HepG2 (cell line): ENCODE data around the gene XIAP. TPM values are rescaled to one million over a fixed set of nuclear protein-coding genes. Genes with fewer than 3 reads are reported as not detected.
A peak's percentile ranks its signal among the peaks of the same experiment; 100 is the strongest.

ENCODE experiments used
- ATAC-seq: fragments of 200-7000 bp; cut with Tn5 transposase; 3 replicates; pipeline ENCODE4 v1.9.1; 2020; ENCODE audit warnings: mild to moderate bottlenecking, moderate library complexity
- BruUV-seq: library from RNA; stranded (reverse); fragments of 400-500 nt; replicated peaks from 2 replicates; lab custom pipeline; 2021; lab: Mats Ljungman, UMichigan
- CTCF ChIA-PET: fragments of 300-600 bp; formaldehyde crosslinking; extraction: SDS; loops from one replicate; lab custom pipeline; 2021; ENCODE audit warnings: low total read pairs, inconsistent platforms, low intra/inter-chr PET ratio; lab: Yijun Ruan, JAX
- POLR2A ChIA-PET: fragments of 350-600 bp; sonication (Branson Sonifier 250); formaldehyde crosslinking; loops from one replicate; lab custom pipeline; 2020; ENCODE audit warnings: antibody characterized with exemption, inconsistent platforms; lab: Yijun Ruan, JAX
- DNase-seq: peaks from one replicate; pipeline ENCODE4 v3.0.0-alpha.2; 2015; ENCODE audit warnings: low spot score
- FAIRE-seq: peaks from 3 replicates; lab custom pipeline; 2011; peaks lifted over from hg19 to GRCh38; lab: Jason Lieb, UNC
- H2AFZ ChIP-seq: one replicate; pipeline ENCODE4 v1.6.1; 2011; ENCODE audit warnings: low read length, inconsistent platforms
- H3K27ac ChIP-seq: fragments of 300-600 bp; 3 replicates; pipeline ENCODE4 v1.8.0; 2011; ENCODE audit warnings: mixed run types, mild to moderate bottlenecking, mixed read lengths, low read length, inconsistent platforms; ENCODE audit not compliant: insufficient read depth; ENCODE audit errors: extremely low read length
- H3K27me3 ChIP-seq, 2 experiments: fragments of 200-600 bp in 1 of 2; 2 replicates in 1 of 2; 3 replicates in 1 of 2; pipeline versions ENCODE4 v1.6.0 to v1.8.0; 2011; ENCODE audit warnings: low read length in 2 of 2, mild to moderate bottlenecking in 2 of 2, moderate library complexity in 2 of 2, inconsistent platforms in 1 of 2; ENCODE audit not compliant: insufficient read depth in 2 of 2, control insufficient read depth in 1 of 2
- H3K36me3 ChIP-seq, 2 experiments: fragments of 200-600 bp in 1 of 2; replicated peaks in 1 of 2; 2 replicates in 1 of 2; 3 replicates in 1 of 2; pipeline versions ENCODE4 v1.5.1 to v1.8.0; 2011; ENCODE audit warnings: low read length in 2 of 2, inconsistent platforms in 1 of 2; ENCODE audit not compliant: insufficient read depth in 2 of 2, control insufficient read depth in 1 of 2
- H3K4me1 ChIP-seq: 2 replicates; pipeline ENCODE4 v1.5.1; 2012; ENCODE audit warnings: low read length, inconsistent platforms; ENCODE audit not compliant: insufficient read depth
- H3K4me2 ChIP-seq: 2 replicates; pipeline ENCODE4 v1.6.0; 2011; ENCODE audit warnings: low read depth, low read length, inconsistent platforms
- H3K4me3 ChIP-seq, 3 experiments: fragments of 200-600 bp in 1 of 3; sonication (generic), shearing (Covaris generic) in 1 of 3; replicated peaks in 1 of 3; 2 replicates each; pipeline ENCODE4 v1.5.1; 2011 to 2016; ENCODE audit warnings: low read length in 3 of 3, inconsistent platforms in 2 of 3, low read depth in 2 of 3, mild to moderate bottlenecking in 2 of 3, control low read depth in 1 of 3, mixed read lengths in 1 of 3; ENCODE audit not compliant: insufficient read depth in 1 of 3
- H3K79me2 ChIP-seq: one replicate; pipeline ENCODE4 v1.6.1; 2011; ENCODE audit warnings: low read length, inconsistent platforms; ENCODE audit not compliant: insufficient read depth
- H3K9ac ChIP-seq: 2 replicates; pipeline ENCODE4 v1.6.0; 2011; ENCODE audit warnings: mild to moderate bottlenecking, low read depth, low read length, inconsistent platforms; ENCODE audit not compliant: insufficient read depth
- H3K9me3 ChIP-seq: 2 replicates; pipeline ENCODE4 v1.5.1; 2012; ENCODE audit warnings: mild to moderate bottlenecking, low read length
- H4K20me1 ChIP-seq: 2 replicates; pipeline ENCODE4 v1.6.0; 2011; ENCODE audit warnings: inconsistent platforms, mild to moderate bottlenecking, low read length, moderate library complexity; ENCODE audit not compliant: insufficient read depth
- HNF4G ChIP-seq, 2 experiments: sonication (generic) in 1 of 2; formaldehyde crosslinking in 1 of 2; IDR thresholded peaks; 2 replicates each; pipeline versions ENCODE4 v1.4.0 to v1.6.1; 2011 to 2020; ENCODE audit warnings: borderline replicate concordance in 2 of 2, low read depth in 2 of 2, mild to moderate bottlenecking in 2 of 2, low read length in 1 of 2, missing genetic modification reagents in 1 of 2, moderate library complexity in 1 of 2
- RFXAP ChIP-seq: sonication (generic); formaldehyde crosslinking; IDR thresholded peaks from 2 replicates; pipeline ENCODE4 v1.4.0; 2020; ENCODE audit warnings: missing genetic modification reagents, borderline replicate concordance
- SMAD1 ChIP-seq: sonication (generic); formaldehyde crosslinking; IDR thresholded peaks from 2 replicates; pipeline ENCODE4 v1.4.0; 2020; ENCODE audit warnings: missing genetic modification reagents, low read depth, mild to moderate bottlenecking, borderline replicate concordance
- ZNF605 ChIP-seq: sonication (generic); formaldehyde crosslinking; IDR thresholded peaks from 2 replicates; pipeline ENCODE4 v1.8.0; 2022; ENCODE audit warnings: mild to moderate bottlenecking, missing genetic modification reagents
- ZNF724P ChIP-seq: sonication (generic); formaldehyde crosslinking; IDR thresholded peaks from 2 replicates; pipeline ENCODE4 v1.8.0; 2022; ENCODE audit warnings: missing genetic modification reagents, borderline replicate concordance
- ZNF790 ChIP-seq: sonication (generic); formaldehyde crosslinking; IDR thresholded peaks from 2 replicates; pipeline ENCODE4 v1.8.0; 2022; ENCODE audit warnings: missing genetic modification reagents, mild to moderate bottlenecking, borderline replicate concordance
- WGBS: methylation state at CpG from one replicate; pipeline ENCODE4 v1.1.6; 2017; ENCODE audit warnings: low lambda C conversion rate; 5-methylcytosine and 5-hydroxymethylcytosine counted together
- in situ Hi-C: cut with HindIII; loops from 2 replicates; pipeline ENCODE4 v1.10.0; 2017; ENCODE audit warnings: low pct_unique_long_range_greater_than_20kb; ENCODE audit not compliant: extremely low pct_ligation_motif_present
- intact Hi-C: fragments of 100-400 bp; cut with micrococcal nuclease; formaldehyde crosslinking; loops from one replicate; pipeline ENCODE4 v1.10.0; 2022; ENCODE audit not compliant: unreplicated experiment
- polyA plus RNA-seq, 8 experiments: library from polyadenylated mRNA; depleted of rRNA in 3 of 8; stranded (reverse) in 7 of 8; unstranded in 1 of 8; fragments of >200 nt; fragmentation: Illumina TruSeq in 4 of 8; extraction: Trizol in 4 of 8; gene quantifications; 2 replicates each; pipeline versions ENCODE4 v1.2.1 to v1.2.3, GENCODE V29; 2011 to 2016; ENCODE audit warnings: low read depth in 4 of 8, missing spikeins in 1 of 8, mixed read lengths in 1 of 8; ENCODE audit not compliant: insufficient read depth in 1 of 8
- total RNA-seq, 5 experiments: library from RNA; depleted of rRNA; stranded (reverse); fragments of >200 nt; fragmentation: Illumina TruSeq; extraction: Trizol; gene quantifications; 2 replicates each; pipeline ENCODE4 v1.2.3, GENCODE V29; 2016; ENCODE audit warnings: low read depth in 1 of 5
- TF ChIP-seq, protein P1 (sequence below), 2 experiments: IDR thresholded peaks; 2 replicates each; pipeline ENCODE4 v1.6.1; 2011 to 2012; ENCODE audit warnings: low read length in 2 of 2, borderline replicate concordance in 1 of 2, low read depth in 1 of 2, mild to moderate bottlenecking in 1 of 2, moderate library complexity in 1 of 2
- TF ChIP-seq, protein P2 (sequence below), 2 experiments: sonication (generic) in 1 of 2; formaldehyde crosslinking in 1 of 2; IDR thresholded peaks; 2 replicates each; pipeline versions ENCODE4 v1.4.0 to v1.6.1; 2018 to 2020; ENCODE audit warnings: missing genetic modification reagents in 2 of 2, borderline replicate concordance in 1 of 2, low read depth in 1 of 2, mild to moderate bottlenecking in 1 of 2, missing biosample characterization in 1 of 2
- TF ChIP-seq, protein P3 (sequence below): sonication (generic); formaldehyde crosslinking; IDR thresholded peaks from 2 replicates; pipeline ENCODE4 v1.4.0; 2020; ENCODE audit warnings: mild to moderate bottlenecking, missing genetic modification reagents
- TF ChIP-seq, protein P4 (sequence below): sonication (generic); formaldehyde crosslinking; IDR thresholded peaks from 2 replicates; pipeline ENCODE4 v1.5.1; 2020; ENCODE audit warnings: missing genetic modification reagents, mild to moderate bottlenecking, borderline replicate concordance
- TF ChIP-seq, protein P5 (sequence below): sonication (generic); formaldehyde crosslinking; IDR thresholded peaks from 2 replicates; pipeline ENCODE4 v1.8.0; 2022; ENCODE audit warnings: mild to moderate bottlenecking, missing genetic modification reagents, moderate library complexity

Gene XIAP
- total and polyA plus RNA-seq, 2 of the 13 experiments (the other 11 are each of a cell fraction or from before 2014, with no cell fraction given) = 12.9 to 29.5 TPM

DNA sequence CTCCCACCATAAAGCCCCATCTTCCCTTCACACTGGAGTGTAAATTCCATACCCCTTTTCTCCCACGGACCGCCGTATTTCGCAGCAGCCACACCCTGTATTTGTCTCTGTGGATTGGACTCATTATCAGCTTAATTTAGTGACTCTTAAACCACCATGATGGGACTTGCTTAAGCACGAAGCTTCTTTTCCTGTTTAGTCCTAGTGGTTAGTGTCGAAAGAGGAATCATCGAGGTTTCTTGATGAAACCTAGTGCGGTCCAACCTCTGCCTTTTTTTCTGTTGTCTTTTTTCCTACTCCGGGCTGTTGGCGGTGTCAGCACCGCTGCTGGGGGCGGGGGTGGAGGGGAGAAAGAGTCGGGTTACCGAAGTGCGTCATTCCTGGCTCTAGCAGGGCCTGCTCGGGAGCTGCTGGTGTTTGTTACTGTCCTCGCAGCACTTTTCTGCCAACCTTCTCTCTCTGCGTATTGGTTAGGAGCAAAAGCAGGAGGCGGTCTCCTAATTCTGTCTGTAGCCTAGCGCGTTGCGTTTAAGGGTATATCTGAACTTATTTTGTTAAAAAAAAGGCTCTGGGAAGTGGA is 103.0 kb downstream of the XIAP start:
- CTCF ChIA-PET = no interaction called here
- peak overlapping the region; percentile 99 for H3K27ac ChIP-seq
- peaks cover 12% of the 10 kb centered on the region for H4K20me1 ChIP-seq
- DNase-seq = peak; percentile 88
- no TSS peak for BruUV-seq
- H3K9ac ChIP-seq = peak overlapping the region; percentile 84
- H3K36me3 ChIP-seq = no peaks in the 10 kb centered on the region
- no peaks in the 10 kb centered on the region; a peak in 1 of 5 replicates for H3K27me3 ChIP-seq
- POLR2A ChIA-PET = no interaction called here
- intact Hi-C loops = no loop called here
- peak overlapping the region; percentile 75 to 77 (median 76) for H3K4me3 ChIP-seq
- peaks cover 15% of the 10 kb centered on the region for H3K4me1 ChIP-seq
- in situ Hi-C loops = no loop called here
- FAIRE-seq = peak; percentile 67
- H3K9me3 ChIP-seq = no peaks in the 10 kb centered on the region
- H3K4me2 ChIP-seq = peak overlapping the region; percentile 68
- 3% methylated on average over 18 of the region's 22 CpGs for WGBS
- ATAC-seq = peak; percentile 86
- H2AFZ ChIP-seq = no peak overlapping the region
- peaks cover 58% of the 10 kb centered on the region for H3K79me2 ChIP-seq
- TF ChIP-seq SMAD1 (CRISPR knock-in tag) (no peak), RFXAP (CRISPR knock-in tag) (peak; percentile 44; the same call in 1 of the 2 replicates), ZNF790 (CRISPR knock-in tag) (no peak), ZNF724P (CRISPR knock-in tag) (no peak), ZNF605 (no peak), HNF4G (IDR thresholded peaks at IDR 0.05; ENCODE audit: borderline replicate concordance, low read depth, low read length) (no peak), HNF4G (CRISPR knock-in tag; IDR thresholded peaks at IDR 0.05; ENCODE audit: borderline replicate concordance, low read depth) (no peak)
- TF ChIP-seq, protein P1, sequence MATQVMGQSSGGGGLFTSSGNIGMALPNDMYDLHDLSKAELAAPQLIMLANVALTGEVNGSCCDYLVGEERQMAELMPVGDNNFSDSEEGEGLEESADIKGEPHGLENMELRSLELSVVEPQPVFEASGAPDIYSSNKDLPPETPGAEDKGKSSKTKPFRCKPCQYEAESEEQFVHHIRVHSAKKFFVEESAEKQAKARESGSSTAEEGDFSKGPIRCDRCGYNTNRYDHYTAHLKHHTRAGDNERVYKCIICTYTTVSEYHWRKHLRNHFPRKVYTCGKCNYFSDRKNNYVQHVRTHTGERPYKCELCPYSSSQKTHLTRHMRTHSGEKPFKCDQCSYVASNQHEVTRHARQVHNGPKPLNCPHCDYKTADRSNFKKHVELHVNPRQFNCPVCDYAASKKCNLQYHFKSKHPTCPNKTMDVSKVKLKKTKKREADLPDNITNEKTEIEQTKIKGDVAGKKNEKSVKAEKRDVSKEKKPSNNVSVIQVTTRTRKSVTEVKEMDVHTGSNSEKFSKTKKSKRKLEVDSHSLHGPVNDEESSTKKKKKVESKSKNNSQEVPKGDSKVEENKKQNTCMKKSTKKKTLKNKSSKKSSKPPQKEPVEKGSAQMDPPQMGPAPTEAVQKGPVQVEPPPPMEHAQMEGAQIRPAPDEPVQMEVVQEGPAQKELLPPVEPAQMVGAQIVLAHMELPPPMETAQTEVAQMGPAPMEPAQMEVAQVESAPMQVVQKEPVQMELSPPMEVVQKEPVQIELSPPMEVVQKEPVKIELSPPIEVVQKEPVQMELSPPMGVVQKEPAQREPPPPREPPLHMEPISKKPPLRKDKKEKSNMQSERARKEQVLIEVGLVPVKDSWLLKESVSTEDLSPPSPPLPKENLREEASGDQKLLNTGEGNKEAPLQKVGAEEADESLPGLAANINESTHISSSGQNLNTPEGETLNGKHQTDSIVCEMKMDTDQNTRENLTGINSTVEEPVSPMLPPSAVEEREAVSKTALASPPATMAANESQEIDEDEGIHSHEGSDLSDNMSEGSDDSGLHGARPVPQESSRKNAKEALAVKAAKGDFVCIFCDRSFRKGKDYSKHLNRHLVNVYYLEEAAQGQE (IDR thresholded peaks at IDR 0.05; ENCODE audit: borderline replicate concordance in 1 of 2, low read depth in 1 of 2, low read length in 2 of 2) = no peak
- TF ChIP-seq, protein P2, sequence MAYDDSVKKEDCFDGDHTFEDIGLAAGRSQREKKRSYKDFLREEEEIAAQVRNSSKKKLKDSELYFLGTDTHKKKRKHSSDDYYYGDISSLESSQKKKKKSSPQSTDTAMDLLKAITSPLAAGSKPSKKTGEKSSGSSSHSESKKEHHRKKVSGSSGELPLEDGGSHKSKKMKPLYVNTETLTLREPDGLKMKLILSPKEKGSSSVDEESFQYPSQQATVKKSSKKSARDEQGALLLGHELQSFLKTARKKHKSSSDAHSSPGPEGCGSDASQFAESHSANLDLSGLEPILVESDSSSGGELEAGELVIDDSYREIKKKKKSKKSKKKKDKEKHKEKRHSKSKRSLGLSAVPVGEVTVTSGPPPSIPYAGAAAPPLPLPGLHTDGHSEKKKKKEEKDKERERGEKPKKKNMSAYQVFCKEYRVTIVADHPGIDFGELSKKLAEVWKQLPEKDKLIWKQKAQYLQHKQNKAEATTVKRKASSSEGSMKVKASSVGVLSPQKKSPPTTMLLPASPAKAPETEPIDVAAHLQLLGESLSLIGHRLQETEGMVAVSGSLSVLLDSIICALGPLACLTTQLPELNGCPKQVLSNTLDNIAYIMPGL (CRISPR knock-in tag; IDR thresholded peaks at IDR 0.05; ENCODE audit: borderline replicate concordance in 1 of 2, low read depth in 1 of 2) = peak in 1 of 2 experiments; percentile 44; a peak in 1 of 4 replicates
- TF ChIP-seq, protein P3, sequence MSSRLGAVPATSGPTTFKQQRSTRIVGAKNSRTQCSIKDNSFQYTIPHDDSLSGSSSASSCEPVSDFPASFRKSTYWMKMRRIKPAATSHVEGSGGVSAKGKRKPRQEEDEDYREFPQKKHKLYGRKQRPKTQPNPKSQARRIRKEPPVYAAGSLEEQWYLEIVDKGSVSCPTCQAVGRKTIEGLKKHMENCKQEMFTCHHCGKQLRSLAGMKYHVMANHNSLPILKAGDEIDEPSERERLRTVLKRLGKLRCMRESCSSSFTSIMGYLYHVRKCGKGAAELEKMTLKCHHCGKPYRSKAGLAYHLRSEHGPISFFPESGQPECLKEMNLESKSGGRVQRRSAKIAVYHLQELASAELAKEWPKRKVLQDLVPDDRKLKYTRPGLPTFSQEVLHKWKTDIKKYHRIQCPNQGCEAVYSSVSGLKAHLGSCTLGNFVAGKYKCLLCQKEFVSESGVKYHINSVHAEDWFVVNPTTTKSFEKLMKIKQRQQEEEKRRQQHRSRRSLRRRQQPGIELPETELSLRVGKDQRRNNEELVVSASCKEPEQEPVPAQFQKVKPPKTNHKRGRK = no peak
- TF ChIP-seq, protein P4, sequence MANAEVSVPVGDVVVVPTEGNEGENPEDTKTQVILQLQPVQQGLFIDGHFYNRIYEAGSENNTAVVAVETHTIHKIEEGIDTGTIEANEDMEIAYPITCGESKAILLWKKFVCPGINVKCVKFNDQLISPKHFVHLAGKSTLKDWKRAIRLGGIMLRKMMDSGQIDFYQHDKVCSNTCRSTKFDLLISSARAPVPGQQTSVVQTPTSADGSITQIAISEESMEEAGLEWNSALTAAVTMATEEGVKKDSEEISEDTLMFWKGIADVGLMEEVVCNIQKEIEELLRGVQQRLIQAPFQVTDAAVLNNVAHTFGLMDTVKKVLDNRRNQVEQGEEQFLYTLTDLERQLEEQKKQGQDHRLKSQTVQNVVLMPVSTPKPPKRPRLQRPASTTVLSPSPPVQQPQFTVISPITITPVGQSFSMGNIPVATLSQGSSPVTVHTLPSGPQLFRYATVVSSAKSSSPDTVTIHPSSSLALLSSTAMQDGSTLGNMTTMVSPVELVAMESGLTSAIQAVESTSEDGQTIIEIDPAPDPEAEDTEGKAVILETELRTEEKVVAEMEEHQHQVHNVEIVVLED (CRISPR knock-in tag) = no peak
- TF ChIP-seq, protein P5, sequence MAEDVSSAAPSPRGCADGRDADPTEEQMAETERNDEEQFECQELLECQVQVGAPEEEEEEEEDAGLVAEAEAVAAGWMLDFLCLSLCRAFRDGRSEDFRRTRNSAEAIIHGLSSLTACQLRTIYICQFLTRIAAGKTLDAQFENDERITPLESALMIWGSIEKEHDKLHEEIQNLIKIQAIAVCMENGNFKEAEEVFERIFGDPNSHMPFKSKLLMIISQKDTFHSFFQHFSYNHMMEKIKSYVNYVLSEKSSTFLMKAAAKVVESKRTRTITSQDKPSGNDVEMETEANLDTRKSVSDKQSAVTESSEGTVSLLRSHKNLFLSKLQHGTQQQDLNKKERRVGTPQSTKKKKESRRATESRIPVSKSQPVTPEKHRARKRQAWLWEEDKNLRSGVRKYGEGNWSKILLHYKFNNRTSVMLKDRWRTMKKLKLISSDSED (CRISPR knock-in tag) = no peak
